ENCODE data around the gene C2orf69.

DNA sequence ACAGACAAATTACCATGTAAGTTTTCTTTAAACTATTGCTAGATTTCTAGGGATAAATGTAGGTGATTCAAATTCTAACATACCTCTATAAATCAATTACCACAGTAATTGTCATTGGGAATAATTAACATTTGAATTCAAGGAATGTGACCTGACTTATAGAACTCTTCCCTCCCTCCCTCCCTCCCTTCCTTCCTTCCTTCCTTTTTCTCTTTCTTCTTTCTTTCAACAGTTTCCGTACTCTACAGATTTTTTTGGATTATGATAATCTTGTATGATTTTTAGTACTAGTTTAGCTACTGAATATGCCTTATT is 41.9 kb upstream of the C2orf69 start:
- no peak for TF ChIP-seq POLR2A (IDR thresholded peaks at IDR 0.05)
- no peak for TF ChIP-seq POLR2AphosphoS5 (IDR thresholded peaks at IDR 0.05)

Measured in transverse colon (tissue), 3 donors.